SU-DHL-6 (cell line): ENCODE results near the gene CYP4V2.

Source experiments
- CTCF ChIP-seq: fragments of 200-600 bp; sonication (generic); IDR thresholded peaks from one replicate; pipeline ENCODE4 v1.5.1; 2017; ENCODE audit warnings: antibody characterized with exemption, mild to moderate bottlenecking, low read length, moderate library complexity; ENCODE audit not compliant: insufficient read depth, poor library complexity, severe bottlenecking
- EZH2phosphoT487 ChIP-seq: fragments of 200-600 bp; sonication (generic), shearing (Covaris generic); conservative IDR thresholded peaks from 2 replicates; pipeline ENCODE4 v1.6.1; 2018; ENCODE audit warnings: mild to moderate bottlenecking, antibody characterized with exemption, low read length, moderate library complexity, mixed read lengths

DNA sequence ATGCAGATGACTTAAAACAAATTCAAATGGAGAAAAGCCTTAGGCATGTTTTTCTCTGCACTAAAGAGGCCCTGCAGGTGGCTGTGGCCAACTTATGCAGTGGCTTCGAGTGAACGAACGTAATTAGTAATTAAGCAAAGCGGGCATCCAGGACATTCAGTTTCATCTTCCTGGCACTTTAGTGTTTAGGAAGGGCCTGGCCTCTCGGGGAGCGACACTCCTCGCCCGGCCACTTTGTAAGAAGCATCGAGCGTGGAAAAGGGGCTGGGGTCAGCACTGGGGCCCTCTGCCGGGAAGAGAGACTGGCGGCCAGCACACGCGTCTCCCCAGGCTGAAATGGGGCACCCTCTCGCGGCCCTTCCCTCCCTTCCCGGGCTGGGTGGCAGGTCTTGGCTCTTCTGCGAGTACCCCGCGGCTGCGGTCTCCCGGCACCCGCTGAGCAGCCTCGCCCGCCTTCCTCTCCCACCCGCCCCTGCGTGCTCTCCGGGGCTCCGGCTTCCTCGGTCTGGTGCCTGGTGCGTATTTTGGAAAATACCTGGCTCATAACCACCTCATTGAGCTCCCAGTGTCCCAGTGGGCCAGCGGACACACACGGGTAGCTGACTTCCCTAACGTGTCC is 677 bp upstream of the CYP4V2 start:
- no peak for TF ChIP-seq CTCF
- TF ChIP-seq EZH2phosphoT487: no peak
